HCT116 (cell line): Measurements from ENCODE around the gene COASY. TPM values are rescaled to one million over a fixed set of nuclear protein-coding genes. Genes with fewer than 3 reads are reported as not detected.

Experiments
- ATAC-seq: fragments of 200-7000 bp; cut with Tn5 transposase; 2 replicates; pipeline ENCODE4 v1.9.1; 2020; ENCODE audit warnings: mild to moderate bottlenecking, moderate library complexity
- BruUV-seq: library from RNA; stranded (reverse); fragments of 400-500 nt; replicated peaks from 2 replicates; lab custom pipeline; 2021; lab: Mats Ljungman, UMichigan
- CTCF ChIA-PET: fragments of 300-600 bp; sonication (Branson Sonifier 250); formaldehyde crosslinking; loops from one replicate; lab custom pipeline; 2021; ENCODE audit warnings: antibody characterized with exemption; lab: Charles Lee
- POLR2A ChIA-PET: fragments of 300-600, 350-600 bp; sonication (Branson Sonifier 250); formaldehyde crosslinking; loops from one replicate; lab custom pipeline; 2021; ENCODE audit warnings: antibody characterized with exemption; lab: Charles Lee
- RAD21 ChIA-PET, 2 experiments: fragments of 300-600 bp; sonication (Branson Sonifier 250); formaldehyde crosslinking; loops; one replicate each; lab custom pipeline; 2023; ENCODE audit warnings: low total read pairs in 2 of 2; ENCODE audit not compliant: uncharacterized antibody in 2 of 2, unreplicated experiment in 2 of 2, low non-redundant PET in 1 of 2; lab: Charles Lee
- DNase-seq: peaks from one replicate; pipeline ENCODE4 v3.0.0-alpha.2; 2010; ENCODE audit warnings: low read depth, low spot score
- H2AFZ ChIP-seq: fragments of 200-600 bp; shearing (Covaris generic), sonication (generic); 2 replicates; pipeline ENCODE4 v1.6.1; 2017; ENCODE audit warnings: low read depth, mixed run types, mixed read lengths, antibody characterized with exemption, low read length; ENCODE audit not compliant: poor library complexity, severe bottlenecking
- H3K27ac ChIP-seq: 2 replicates; pipeline ENCODE4 v1.5.1; 2012; ENCODE audit warnings: low read depth, low read length
- H3K27me3 ChIP-seq: fragments of 200-600 bp; sonication (generic); 2 replicates; pipeline ENCODE4 v1.6.1; 2016; ENCODE audit warnings: mixed run types, low read length, mixed read lengths; ENCODE audit not compliant: insufficient read depth
- H3K36me3 ChIP-seq, 2 experiments: fragments of 200-500 bp in 1 of 2; fragments of 200-600 bp in 1 of 2; sonication (Bioruptor generic) in 1 of 2; sonication (generic) in 1 of 2; 2 replicates each; pipeline versions ENCODE4 v1.5.1 to v1.6.1; 2014 to 2016; ENCODE audit warnings: low read length in 2 of 2, inconsistent platforms in 1 of 2, mixed read lengths in 1 of 2, mixed run types in 1 of 2; ENCODE audit not compliant: insufficient read depth in 2 of 2, control insufficient read depth in 1 of 2
- H3K4me1 ChIP-seq, 2 experiments: fragments of 200-600 bp in 1 of 2; sonication (generic) in 1 of 2; 2 replicates each; pipeline versions ENCODE4 v1.5.1 to v1.6.1; 2012 to 2017; ENCODE audit warnings: low read length in 2 of 2, inconsistent platforms in 1 of 2, mild to moderate bottlenecking in 1 of 2, mixed read lengths in 1 of 2, mixed run types in 1 of 2, moderate library complexity in 1 of 2; ENCODE audit not compliant: insufficient read depth in 2 of 2, control insufficient read depth in 1 of 2
- H3K4me2 ChIP-seq: fragments of 200-600 bp; sonication (generic); 2 replicates; pipeline ENCODE4 v1.6.1; 2017; ENCODE audit warnings: mixed run types, low read length, mixed read lengths
- H3K4me3 ChIP-seq, 2 experiments: fragments of 200-600 bp in 1 of 2; sonication (generic) in 1 of 2; replicated peaks in 1 of 2; 2 replicates each; pipeline ENCODE4 v1.5.1; 2011 to 2016; ENCODE audit warnings: low read length in 2 of 2, control low read depth in 1 of 2, low read depth in 1 of 2, mild to moderate bottlenecking in 1 of 2, mixed read lengths in 1 of 2, mixed run types in 1 of 2
- H3K79me2 ChIP-seq: fragments of 200-600 bp; sonication (generic); 2 replicates; pipeline ENCODE4 v1.6.1; 2017; ENCODE audit warnings: mild to moderate bottlenecking, mixed run types, low read length, moderate library complexity, mixed read lengths; ENCODE audit not compliant: insufficient read depth
- H3K9ac ChIP-seq: fragments of 200-600 bp; sonication (generic); 2 replicates; pipeline ENCODE4 v1.6.1; 2016; ENCODE audit warnings: low read length, mixed read lengths
- H3K9me2 ChIP-seq: fragments of 200-600 bp; sonication (generic), shearing (Covaris generic); 2 replicates; pipeline ENCODE4 v1.6.1; 2017; ENCODE audit warnings: mixed run types, mild to moderate bottlenecking, moderate library complexity; ENCODE audit not compliant: insufficient read depth
- H3K9me3 ChIP-seq, 2 experiments: fragments of 200-500 bp in 1 of 2; fragments of 200-600 bp in 1 of 2; sonication (Bioruptor generic) in 1 of 2; sonication (generic) in 1 of 2; 2 replicates each; pipeline ENCODE4 v1.6.1; 2014 to 2017; ENCODE audit warnings: low read length in 2 of 2, mixed read lengths in 2 of 2, inconsistent platforms in 1 of 2, low read depth in 1 of 2, mild to moderate bottlenecking in 1 of 2, mixed run types in 1 of 2, moderate library complexity in 1 of 2; ENCODE audit not compliant: control insufficient read depth in 1 of 2, insufficient read depth in 1 of 2
- H4K20me1 ChIP-seq: fragments of 200-600 bp; sonication (generic), shearing (Covaris generic); 2 replicates; pipeline ENCODE4 v1.6.1; 2017; ENCODE audit warnings: mixed run types, mild to moderate bottlenecking, moderate library complexity; ENCODE audit not compliant: insufficient read depth
- CBX3 ChIP-seq: IDR thresholded peaks from 2 replicates; pipeline ENCODE4 v1.6.1; 2012; ENCODE audit warnings: low read depth
- CEBPB ChIP-seq: IDR thresholded peaks from 2 replicates; pipeline ENCODE4 v1.6.1; 2012; ENCODE audit warnings: low read depth
- CTCF ChIP-seq, 3 experiments: fragments of 200-600 bp in 1 of 3; sonication (generic) in 1 of 3; IDR thresholded peaks in 2 of 3; conservative IDR thresholded peaks in 1 of 3; 2 replicates each; pipeline ENCODE4 v1.5.1; 2012 to 2017; ENCODE audit warnings: low read depth in 2 of 3, low read length in 2 of 3, antibody characterized with exemption in 1 of 3, borderline replicate concordance in 1 of 3, control low read depth in 1 of 3, mild to moderate bottlenecking in 1 of 3, mixed read lengths in 1 of 3, mixed run types in 1 of 3, moderate library complexity in 1 of 3; ENCODE audit not compliant: insufficient read depth in 1 of 3
- EGR1 ChIP-seq: IDR thresholded peaks from 2 replicates; pipeline ENCODE4 v1.6.1; 2012; ENCODE audit warnings: low read depth
- EZH2 ChIP-seq: fragments of 200-600 bp; sonication (generic); IDR thresholded peaks from 2 replicates; pipeline ENCODE4 v1.6.1; 2017; ENCODE audit warnings: antibody characterized with exemption, mixed run types
- EZH2phosphoT487 ChIP-seq: fragments of 200-600 bp; IDR thresholded peaks from 2 replicates; pipeline ENCODE4 v1.6.1; 2018; ENCODE audit warnings: antibody characterized with exemption, borderline replicate concordance
- JUND ChIP-seq: IDR thresholded peaks from 2 replicates; pipeline ENCODE4 v1.6.1; 2012
- POLR2AphosphoS5 ChIP-seq: IDR thresholded peaks from 2 replicates; pipeline ENCODE4 v1.6.1; 2011; ENCODE audit warnings: mild to moderate bottlenecking, low read depth, low read length, moderate library complexity
- RAD21 ChIP-seq: IDR thresholded peaks from 2 replicates; pipeline ENCODE4 v1.6.1; 2012; ENCODE audit warnings: low read depth, mild to moderate bottlenecking
- REST ChIP-seq: IDR thresholded peaks from 2 replicates; pipeline ENCODE4 v1.6.1; 2012; ENCODE audit warnings: low read depth
- SIN3A ChIP-seq: IDR thresholded peaks from 2 replicates; pipeline ENCODE4 v1.6.1; 2012; ENCODE audit warnings: low read depth
- SP1 ChIP-seq: IDR thresholded peaks from 2 replicates; pipeline ENCODE4 v1.6.1; 2012; ENCODE audit warnings: low read depth
- SRF ChIP-seq: IDR thresholded peaks from 2 replicates; pipeline ENCODE4 v1.6.1; 2012; ENCODE audit warnings: low read depth
- TCF7L2 ChIP-seq: IDR thresholded peaks from 2 replicates; pipeline ENCODE4 v1.7.0; 2011; ENCODE audit warnings: borderline replicate concordance, inconsistent platforms; ENCODE audit not compliant: insufficient read depth, insufficient read length; ENCODE audit errors: extremely low read depth
- YY1 ChIP-seq: IDR thresholded peaks from 2 replicates; pipeline ENCODE4 v1.6.1; 2011; ENCODE audit warnings: low read length, low read depth, moderate library complexity, mild to moderate bottlenecking; ENCODE audit not compliant: insufficient replicate concordance; ENCODE audit errors: extremely low read depth
- ZFX ChIP-seq: fragments of 450-650 bp; IDR thresholded peaks from 2 replicates; pipeline ENCODE4 v1.6.1; 2017
- ZNF274 ChIP-seq: fragments of 200-500 bp; sonication (Bioruptor generic); IDR thresholded peaks from 2 replicates; pipeline ENCODE4 v1.6.1; 2014; ENCODE audit warnings: mild to moderate bottlenecking, low read depth, low read length, inconsistent platforms
- intact Hi-C: fragments of 100-400 bp; cut with micrococcal nuclease; formaldehyde crosslinking; loops from 2 replicates; pipeline ENCODE4 v1.10.0; 2022
- total RNA-seq: library from RNA; stranded (reverse); gene quantifications from one replicate; pipeline ENCODE4 v1.2.1, GENCODE V29; 2021; ENCODE audit not compliant: unreplicated experiment
- TF ChIP-seq, protein P1 (sequence below): IDR thresholded peaks from 2 replicates; pipeline ENCODE4 v1.6.1; 2012

COASY gene
- total RNA-seq, 1 experiment from 2014 or later: 137 TPM

GRCh38 chr17:42554250-42555121 is 7.5 kb upstream of the COASY start:
- POLR2A ChIA-PET: interaction anchor here (0.5 to 1.6 kb wide), 2 partner anchors 131 to 144 kb away, joined by 3 read pairs; partner anchors contain the start of gene CAVIN1
- peaks cover 11 to 36% of the 10 kb centered on the region in 2 experiments for H3K4me1 ChIP-seq
- TF ChIP-seq JUND: no peak
- TF ChIP-seq, protein P1, sequence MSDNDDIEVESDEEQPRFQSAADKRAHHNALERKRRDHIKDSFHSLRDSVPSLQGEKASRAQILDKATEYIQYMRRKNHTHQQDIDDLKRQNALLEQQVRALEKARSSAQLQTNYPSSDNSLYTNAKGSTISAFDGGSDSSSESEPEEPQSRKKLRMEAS: peak; percentile 62
- TF ChIP-seq EGR1: peak; percentile 73
- TF ChIP-seq CBX3: no peak
- TF ChIP-seq CTCF (IDR thresholded peaks at IDR 0.05 in 2 of 3, conservative IDR thresholded peaks at IDR 0.05 in 1 of 3; ENCODE audit: borderline replicate concordance in 1 of 3, insufficient read depth in 1 of 3, low read depth in 2 of 3, low read length in 2 of 3): no peak
- TF ChIP-seq SP1: no peak
- TF ChIP-seq SIN3A: no peak
- no peak for TF ChIP-seq ZNF274
- TF ChIP-seq SRF: no peak
- TF ChIP-seq RAD21: no peak
- no peak for TF ChIP-seq CEBPB
- no peak for TF ChIP-seq EZH2phosphoT487
- no peak for TF ChIP-seq EZH2
- TF ChIP-seq POLR2AphosphoS5: peak; percentile 88
- peak; percentile 87 for TF ChIP-seq ZFX
- peak; percentile 29 for TF ChIP-seq TCF7L2
- no peak for TF ChIP-seq REST
- peak; percentile 33 for TF ChIP-seq YY1

More at GRCh38 chr17:42554250-42555121, 7.5 kb upstream of the COASY start:
- DNase-seq (no peak), ATAC-seq (peak; percentile 83)
- intact Hi-C loops: no loop called here
- ChIA-PET CTCF (interaction anchor here (0.9 to 2.1 kb wide), 3 partner anchors 23 to 232 kb away, joined by 3 to 8 read pairs (median 3); partner anchors contain the start of gene PSMC3IP), RAD21 (no interaction called here)
- Histone ChIP-seq H3K9me3 (no peaks in the 10 kb centered on the region), H3K27ac (peak overlapping the region; percentile 94), H4K20me1 (no peaks in the 10 kb centered on the region), H2AFZ (no peak overlapping the region), H3K9ac (peak overlapping the region; percentile 97), H3K79me2 (peaks cover 17% of the 10 kb centered on the region; the same call in 1 of the 2 replicates), H3K9me2 (no peaks in the 10 kb centered on the region), H3K27me3 (no peaks in the 10 kb centered on the region), H3K36me3 (no peaks in the 10 kb centered on the region), H3K4me2 (peak overlapping the region; percentile 86), H3K4me3 (peak overlapping the region; percentile 93 to 99)
- BruUV-seq: TSS peak; percentile 63
